ENCODE results near the gene KIF26B. TPM values are rescaled to one million over a fixed set of nuclear protein-coding genes. Genes with fewer than 3 reads are reported as not detected.

Gene KIF26B
- total and polyA plus RNA-seq, 2 of the 4 experiments (the other 2 are of a cell fraction), result 0.53 to 0.54 TPM

GRCh38 chr1:245118806-245119205, 36.0 kb upstream of the KIF26B start:
- DNase-seq (no peak), ATAC-seq (ENCODE audit: low read depth) (no peak)
- no peak for TF ChIP-seq NFE2L2 (IDR thresholded peaks at IDR 0.05; ENCODE audit: low read depth, low read length)
- no peak for TF ChIP-seq POLR2A (IDR thresholded peaks at IDR 0.05; ENCODE audit: low read depth, low read length)
- TF ChIP-seq SMC3 (IDR thresholded peaks at IDR 0.05; ENCODE audit: low read depth, low read length), result no peak
- no peak for TF ChIP-seq RFX5 (IDR thresholded peaks at IDR 0.05; ENCODE audit: low read depth, low read length)
- TF ChIP-seq USF2 (IDR thresholded peaks at IDR 0.05; ENCODE audit: low read depth, low read length), result no peak
- no peak for TF ChIP-seq BHLHE40 (IDR thresholded peaks at IDR 0.05; ENCODE audit: low read depth, low read length)
- TF ChIP-seq FOS (IDR thresholded peaks at IDR 0.05; ENCODE audit: low read depth, low read length), result no peak
- TF ChIP-seq RAD21 (IDR thresholded peaks at IDR 0.05; ENCODE audit: low read length), result no peak
- no peaks in the 10 kb centered on the region for H3K79me1 ChIP-seq (ENCODE audit: low read depth in 1 of 2, low read length in 2 of 2)
- dilution Hi-C loops (cut with HindIII; ENCODE audit: low sequenced_read_pairs, unreplicated experiment), result no loop called here
- H3K27ac ChIP-seq (ENCODE audit: insufficient read depth, low read length), result no peak overlapping the region
- no peaks in the 10 kb centered on the region for H3K4me1 ChIP-seq (ENCODE audit: control insufficient read depth, insufficient read depth, low read length)
- H3K27me3 ChIP-seq (ENCODE audit: control insufficient read depth, insufficient read depth, low read length), result no peaks in the 10 kb centered on the region
- no peak overlapping the region for H3K18ac ChIP-seq (ENCODE audit: low read depth, low read length)
- no peaks in the 10 kb centered on the region for H4K20me1 ChIP-seq (ENCODE audit: insufficient read depth, low read length)
- no peak overlapping the region for H2AK9ac ChIP-seq (replicated peaks; ENCODE audit: low read depth, low read length, poor library complexity)
- intact Hi-C loops (cut with micrococcal nuclease), result no loop called here
- H3K23ac ChIP-seq (ENCODE audit: low read depth, low read length), result no peak overlapping the region
- WGBS, 2 experiments (ENCODE audit: extremely low coverage in 2 of 2, insufficient read length in 1 of 2), result no CpG with 5 or more reads among the region's 2 CpGs
- H4K8ac ChIP-seq (ENCODE audit: low read depth in 2 of 2, low read length in 2 of 2), result no peak overlapping the region
- no TSS peak for BruUV-seq (replicated peaks)
- H3K4me3 ChIP-seq (ENCODE audit: insufficient read depth, low read depth, low read length), result no peak overlapping the region
- no peaks in the 10 kb centered on the region for H3K36me3 ChIP-seq (ENCODE audit: control insufficient read depth, insufficient read depth, low read length)
- H3K14ac ChIP-seq (replicated peaks; ENCODE audit: low read depth, low read length), result no peak overlapping the region
- H3K9ac ChIP-seq (ENCODE audit: low read depth, low read length), result no peak overlapping the region
- ChIA-PET CTCF (no interaction called here), POLR2A (ENCODE audit: unreplicated experiment) (no interaction called here)
- no peaks in the 10 kb centered on the region for H3K9me3 ChIP-seq (ENCODE audit: control insufficient read depth, insufficient read depth, low read length)
- H4K5ac ChIP-seq (ENCODE audit: low read depth, low read length), result no peak overlapping the region
- in situ Hi-C loops (cut with MboI; ENCODE audit: low sequenced_read_pairs), result no loop called here
- no peak overlapping the region for H3K4me2 ChIP-seq (ENCODE audit: low read depth, low read length)
- H3K4ac ChIP-seq (ENCODE audit: low read depth, low read length), result no peak overlapping the region
- no peak overlapping the region for H2AK5ac ChIP-seq (ENCODE audit: low read depth, low read length)
- no peak overlapping the region for H2AFZ ChIP-seq (replicated peaks; ENCODE audit: low read length, poor library complexity)
- no peak overlapping the region for H2BK20ac ChIP-seq (ENCODE audit: low read depth, low read length)
- no peak overlapping the region for H2BK120ac ChIP-seq (ENCODE audit: low read depth, low read length)
- H2BK5ac ChIP-seq (ENCODE audit: low read depth, low read length, poor library complexity, severe bottlenecking), result no peak overlapping the region
- no peak overlapping the region for H2BK15ac ChIP-seq (ENCODE audit: low read depth, low read length)
- no peak overlapping the region for H3K56ac ChIP-seq (ENCODE audit: extremely low read depth, insufficient read depth, low read length)
- H3K9me1 ChIP-seq (ENCODE audit: insufficient read depth, low read length), result no peaks in the 10 kb centered on the region
- H4K91ac ChIP-seq (ENCODE audit: insufficient read depth, low read depth, low read length), result no peak overlapping the region

Data from IMR-90 (cell line).